Eye (tissue), 1 donor: ENCODE results near the gene SRR.
A peak's percentile ranks its signal among the peaks of the same experiment; 100 is the strongest.
"Not testable (repeated sequence)": the region's sequence is repeated elsewhere in the genome, so short reads cannot be mapped to it uniquely, and the experiment has no call there.

Source experiments
- DNase-seq: peaks from one replicate; pipeline ENCODE4 v3.0.0-alpha.2; 2015

SRR gene

GRCh38 chr17:2292100-2292499 lies 11.7 kb upstream of the SRR start:
- peak; percentile 61 for DNase-seq

- no peak for DNase-seq
These were observed 8.2 kb upstream of the SRR start for GRCh38 chr17:2295575-2295974.

GRCh38 chr17:2297023-2297422 lies 6.7 kb upstream of the SRR start:
- no peak for DNase-seq

- no peak for DNase-seq
These were observed 4.6 kb upstream of the SRR start for GRCh38 chr17:2299136-2299535.

DNA sequence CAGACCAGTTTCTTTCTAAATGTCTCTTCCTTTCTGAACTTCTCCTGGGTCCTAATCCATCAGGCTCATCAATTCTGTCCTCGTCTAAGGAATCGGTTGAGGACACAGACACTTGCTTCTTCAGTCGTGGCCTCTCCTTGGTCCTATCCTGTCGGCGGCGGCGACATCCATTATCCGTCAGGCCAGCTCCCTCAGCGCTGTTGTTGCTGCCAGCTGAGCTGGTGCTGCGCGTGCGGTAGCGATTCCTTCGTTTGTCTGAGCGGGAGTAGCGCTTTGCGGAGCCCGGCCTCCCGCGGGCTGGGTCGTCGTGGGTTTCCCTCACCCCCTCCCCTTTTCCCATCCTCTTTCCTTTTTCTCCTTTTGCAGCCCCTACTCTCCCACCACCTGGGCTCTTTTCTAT lies 4.0 kb upstream of the SRR start:
- DNase-seq, result no peak

GRCh38 chr17:2302778-2303203 lies 959 bp upstream of the SRR start:
- DNase-seq, result no peak

DNA sequence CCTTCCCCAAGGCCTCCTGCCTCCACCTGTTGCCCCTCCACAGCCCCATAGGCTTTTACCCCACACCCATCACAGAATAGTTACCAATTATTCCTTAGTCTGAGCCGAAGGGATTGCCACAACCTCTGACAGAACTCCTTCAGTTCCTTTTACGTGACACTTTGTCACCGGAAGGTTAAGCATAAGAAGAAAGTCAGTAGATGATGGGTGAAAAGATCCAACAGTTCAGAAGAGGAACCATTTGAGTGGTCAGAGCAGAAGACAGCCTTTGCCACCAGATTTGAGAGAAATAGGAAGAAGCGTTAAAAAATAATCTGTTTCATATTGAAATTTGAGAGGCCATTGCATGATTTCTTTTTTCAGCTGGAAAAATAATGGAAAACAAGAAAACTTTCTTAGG lies 1.2 kb downstream of the SRR start:
- DNase-seq, result no peak

DNA sequence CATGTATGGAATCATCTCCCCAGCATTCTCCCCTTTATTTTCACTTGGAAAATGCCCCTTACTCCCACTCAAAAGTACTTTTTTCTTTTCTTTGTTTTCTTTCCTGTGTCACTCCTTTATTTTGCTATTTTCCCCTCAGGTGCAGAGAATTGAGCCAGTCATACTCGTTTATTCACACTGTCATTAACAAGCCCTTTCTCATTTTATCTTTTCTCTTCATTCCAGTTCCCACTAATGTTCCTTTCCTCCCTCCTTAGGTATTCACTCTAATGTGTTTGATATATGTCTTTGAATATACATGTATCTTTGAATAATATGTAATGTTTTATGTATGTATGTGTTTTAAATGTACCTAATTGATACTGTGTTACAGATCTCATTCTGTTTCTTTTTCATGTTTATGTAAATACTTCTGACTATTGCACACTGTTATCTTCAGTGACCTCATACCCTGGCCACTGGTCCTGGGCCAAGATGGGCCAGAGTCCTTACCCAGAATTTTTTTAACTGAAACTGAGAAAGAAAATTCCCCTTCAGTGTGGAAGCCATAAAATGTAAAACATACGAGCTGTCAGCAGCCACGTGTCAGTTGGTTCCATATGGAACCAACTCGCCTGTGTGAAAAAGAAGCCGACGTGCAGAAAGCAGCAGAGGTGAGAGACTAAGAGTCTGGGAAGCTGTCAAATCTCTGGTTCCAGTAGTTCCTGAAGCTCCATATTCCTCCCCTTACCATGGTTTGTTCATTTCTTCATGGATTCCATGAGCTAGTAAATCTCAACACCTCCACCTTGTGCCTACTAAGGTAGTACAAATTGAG lies 5.8 kb downstream of the SRR start:
- DNase-seq, result no peak

- no peak for DNase-seq
These were observed 9.0 kb downstream of the SRR start for GRCh38 chr17:2312736-2313135.

DNA sequence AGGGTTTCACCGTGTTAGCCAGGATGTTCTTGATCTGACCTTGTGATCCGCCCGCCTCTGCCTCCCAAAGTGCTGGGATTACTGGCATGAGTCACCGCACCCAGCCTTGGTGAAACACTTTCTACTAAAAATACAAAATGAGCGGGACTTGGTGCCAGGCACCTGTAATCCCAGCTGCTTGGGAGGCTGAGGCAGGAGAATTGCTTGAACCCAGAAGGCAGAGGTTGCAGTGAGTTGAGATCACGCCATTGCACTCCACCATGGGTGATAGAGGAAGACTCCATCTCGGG lies 13.1 kb downstream of the SRR start:
- not testable (repeated sequence) for DNase-seq

DNA sequence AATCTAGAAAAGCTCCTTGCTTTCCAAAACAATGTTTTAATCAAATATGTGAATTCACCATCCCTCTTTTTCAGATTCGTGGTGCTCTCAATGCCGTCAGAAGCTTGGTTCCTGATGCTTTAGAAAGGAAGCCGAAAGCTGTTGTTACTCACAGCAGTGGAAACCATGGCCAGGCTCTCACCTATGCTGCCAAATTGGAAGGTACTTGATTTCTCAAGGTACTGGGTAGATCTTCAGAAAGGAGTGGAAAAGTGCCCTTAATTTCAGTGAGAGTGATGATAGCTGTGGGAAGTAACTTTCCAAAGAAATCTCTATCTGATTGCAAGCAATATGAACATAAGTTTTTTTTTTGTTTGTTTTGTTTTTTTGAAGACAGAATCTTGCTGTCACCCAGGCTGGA lies 14.0 kb downstream of the SRR start:
- no peak for DNase-seq

- no peak for DNase-seq
These were observed 15.3 kb downstream of the SRR start for GRCh38 chr17:2319051-2319450.

DNA sequence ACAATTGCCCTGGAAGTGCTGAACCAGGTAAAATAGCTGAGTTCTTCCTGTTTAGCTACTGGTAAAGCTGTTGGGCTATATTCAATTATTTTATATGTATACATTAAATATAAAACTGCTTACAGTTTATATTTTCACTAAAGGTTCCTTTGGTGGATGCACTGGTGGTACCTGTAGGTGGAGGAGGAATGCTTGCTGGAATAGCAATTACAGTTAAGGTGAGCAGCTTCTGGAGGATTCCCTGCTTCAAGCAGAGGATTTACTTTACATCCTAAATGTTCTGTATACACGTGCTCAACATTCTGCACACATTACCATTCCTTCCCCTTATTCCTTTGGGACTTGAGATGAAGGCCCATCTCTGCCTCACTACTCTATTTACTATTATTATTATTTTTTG lies 17.6 kb downstream of the SRR start:
- DNase-seq, result no peak

DNA sequence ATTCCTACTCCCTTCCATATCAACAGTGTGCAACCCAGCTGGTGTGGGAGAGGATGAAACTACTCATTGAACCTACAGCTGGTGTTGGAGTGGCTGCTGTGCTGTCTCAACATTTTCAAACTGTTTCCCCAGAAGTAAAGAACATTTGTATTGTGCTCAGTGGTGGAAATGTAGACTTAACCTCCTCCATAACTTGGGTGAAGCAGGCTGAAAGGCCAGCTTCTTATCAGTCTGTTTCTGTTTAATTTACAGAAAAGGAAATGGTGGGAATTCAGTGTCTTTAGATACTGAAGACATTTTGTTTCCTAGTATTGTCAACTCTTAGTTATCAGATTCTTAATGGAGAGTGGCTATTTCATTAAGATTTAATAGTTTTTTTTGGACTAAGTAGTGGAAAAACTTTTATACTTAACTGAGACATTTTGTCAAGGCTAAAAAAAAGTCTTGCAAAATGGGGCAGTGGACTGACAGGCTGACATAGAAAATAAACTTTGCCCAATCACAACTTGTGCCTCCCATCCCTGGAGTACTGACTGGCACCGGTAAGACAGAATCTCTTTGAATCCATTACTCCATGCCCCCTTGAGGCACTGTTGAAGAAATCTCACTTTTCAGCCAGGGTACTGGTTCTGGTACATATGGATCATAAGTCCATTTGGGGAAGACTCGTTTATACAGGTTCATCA lies 20.0 kb downstream of the SRR start:
- DNase-seq, result no peak

DNA sequence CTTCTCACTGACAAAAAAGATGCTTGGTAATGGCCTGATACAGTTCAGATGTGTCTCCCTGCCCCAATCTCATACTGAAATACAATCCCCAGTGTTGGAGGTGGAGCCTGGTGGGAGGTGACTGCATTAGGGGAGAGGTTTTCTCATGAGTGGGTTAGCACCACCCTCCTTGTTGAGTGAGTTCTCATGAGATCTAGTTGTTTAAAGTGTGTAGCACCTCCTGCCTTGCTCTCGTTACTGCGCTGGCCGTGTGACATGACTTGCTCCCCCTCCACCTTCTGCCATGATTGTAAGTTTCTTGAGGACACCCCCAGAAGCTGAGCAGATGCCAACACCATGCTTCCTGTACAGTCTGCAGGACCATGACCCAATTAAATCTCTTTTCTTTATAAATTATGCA lies 27.6 kb downstream of the SRR start:
- DNase-seq, result no peak

DNA sequence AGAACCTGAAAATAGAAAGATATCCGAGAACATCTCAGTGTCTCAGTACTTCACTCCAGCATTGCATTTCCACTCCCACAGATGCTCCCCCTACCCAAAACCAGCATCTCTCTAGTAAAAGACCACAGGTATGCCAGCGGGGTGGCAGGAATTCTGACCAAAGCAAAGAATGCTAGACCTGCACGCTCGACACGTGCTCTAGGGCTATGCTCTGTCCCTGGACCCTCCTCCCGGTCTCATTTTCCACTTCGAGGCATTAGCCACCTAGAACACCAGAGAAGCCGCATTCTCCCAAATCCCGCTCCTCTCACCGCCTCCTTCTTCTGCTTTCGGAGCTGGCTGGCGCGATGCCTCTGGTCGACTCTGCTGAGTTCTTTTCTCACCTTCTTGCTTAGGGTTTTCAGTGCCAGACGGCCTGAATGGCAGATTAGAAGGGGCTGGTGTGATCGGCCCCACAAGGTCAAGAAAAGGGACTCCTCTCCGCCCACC lies 32.0 kb downstream of the SRR start:
- no peak for DNase-seq

DNA sequence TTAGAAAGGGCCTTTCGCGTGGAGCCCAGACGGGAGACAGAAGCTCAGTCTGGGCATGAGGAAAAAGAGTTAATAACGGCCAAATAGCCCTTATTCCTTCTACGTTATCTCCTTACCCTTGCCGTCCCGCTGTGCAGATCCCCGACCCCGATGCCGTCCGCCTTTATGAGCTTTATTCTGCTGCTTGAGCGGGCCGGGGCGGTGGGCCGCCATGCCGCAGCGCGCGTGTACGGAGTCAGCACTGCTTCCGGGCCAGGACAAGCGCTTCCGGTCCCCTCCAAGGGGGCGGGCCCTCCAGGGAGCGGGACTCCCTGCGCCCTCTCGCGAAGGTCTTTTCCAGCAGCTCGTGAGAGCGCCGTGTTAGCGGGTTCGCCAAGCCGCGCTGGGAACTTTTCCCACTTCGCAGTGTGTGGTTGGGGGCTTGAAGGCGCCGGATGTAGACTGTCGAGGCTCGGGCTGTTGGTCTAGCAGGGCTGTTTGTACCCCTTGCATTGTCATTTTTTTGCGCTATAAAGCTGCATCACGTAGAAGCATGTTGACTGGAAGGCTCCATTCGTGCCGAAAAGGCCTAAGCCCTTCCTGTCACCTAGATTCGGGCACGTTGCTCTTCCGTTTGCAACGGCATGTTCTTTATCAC lies 32.6 kb downstream of the SRR start, which contains the start of gene TSR1:
TSS of gene TSR1 (minus strand) at position 243 of the 637 bp plus-strand sequence. CDS start at position 213, 30 bp downstream.
- peak; percentile 96 for DNase-seq

- DNase-seq, result peak; percentile 86
These were observed 33.2 kb downstream of the SRR start, which contains the start of gene SGSM2 for GRCh38 chr17:2336852-2337543. SGSM2 (plus strand) TSS chr17:2337501; CDS start chr17:2337689, 188 bp downstream.

DNA sequence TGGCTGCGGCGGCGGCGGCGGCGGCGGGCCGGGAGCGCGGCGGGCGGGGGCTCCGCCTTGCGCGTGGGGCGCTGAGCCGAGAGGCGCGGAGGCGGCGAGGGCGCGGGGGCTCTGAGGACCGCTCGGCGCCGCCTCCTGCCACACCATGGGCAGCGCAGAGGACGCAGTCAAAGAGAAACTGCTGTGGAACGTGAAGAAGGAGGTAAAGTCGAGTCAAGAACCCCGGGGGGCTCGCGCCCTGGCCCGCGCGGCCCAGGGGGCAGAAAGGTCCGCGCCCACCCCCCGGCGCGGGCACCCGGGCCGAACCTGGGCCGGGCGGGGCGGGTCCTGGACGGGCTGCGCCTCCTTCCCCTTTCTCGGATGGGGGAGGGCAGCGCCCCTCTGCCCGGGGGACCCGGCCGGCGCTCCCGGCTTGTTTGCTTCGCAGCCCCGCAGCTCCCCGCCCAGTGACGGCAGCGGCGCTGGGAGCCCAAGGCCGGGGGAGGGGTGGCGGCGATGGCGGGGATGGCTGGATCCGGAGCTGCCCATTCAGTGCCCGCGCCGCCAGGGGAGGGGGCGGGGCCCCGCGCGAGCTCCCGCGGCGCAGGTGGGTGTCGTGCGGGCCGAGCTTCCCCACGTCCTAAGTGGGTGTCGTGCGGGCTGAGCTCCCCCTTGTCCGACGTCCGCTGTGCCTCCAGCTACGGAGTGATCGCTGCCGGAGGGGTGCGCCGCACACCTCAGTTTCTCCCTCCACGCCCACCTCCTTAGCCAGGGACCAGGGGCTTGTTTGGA lies 34.0 kb downstream of the SRR start:
- peak; percentile 72 for DNase-seq

DNA sequence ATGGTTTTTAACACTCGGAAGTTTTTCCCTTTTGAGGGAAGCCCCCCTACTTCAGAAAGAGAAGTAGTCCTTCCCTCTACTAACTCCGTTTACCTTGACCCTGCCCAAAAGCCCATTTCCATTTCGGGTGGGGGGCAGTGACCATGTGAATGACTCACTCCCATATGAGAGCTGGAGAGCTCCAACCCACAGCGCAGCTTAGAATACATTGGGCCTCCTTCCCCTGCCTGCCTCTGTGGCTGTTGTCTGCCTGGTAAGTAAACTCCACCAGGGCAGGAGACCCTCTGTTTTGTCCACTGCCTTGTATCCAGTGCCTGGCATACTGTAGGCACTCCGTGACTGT lies 34.5 kb downstream of the SRR start:
- DNase-seq, result no peak

DNA sequence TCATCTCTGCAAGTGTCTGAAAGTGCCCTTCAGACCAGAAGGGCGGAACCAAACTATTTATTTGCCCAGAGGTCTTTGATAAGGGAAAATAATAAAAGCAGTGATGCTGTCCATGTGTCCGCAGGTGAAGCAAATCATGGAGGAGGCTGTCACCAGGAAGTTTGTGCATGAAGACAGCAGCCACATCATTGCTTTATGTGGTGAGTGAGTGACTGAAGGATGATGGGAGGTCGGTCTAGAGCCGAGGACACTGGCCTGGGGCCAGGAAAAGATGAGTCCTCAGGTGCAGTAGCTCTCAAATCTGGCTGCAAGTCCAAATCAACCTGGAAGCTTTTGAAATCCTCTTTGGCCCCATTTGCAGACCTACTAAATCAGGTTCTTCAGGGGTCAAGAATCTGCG lies 39.7 kb downstream of the SRR start:
- DNase-seq, result no peak

DNA sequence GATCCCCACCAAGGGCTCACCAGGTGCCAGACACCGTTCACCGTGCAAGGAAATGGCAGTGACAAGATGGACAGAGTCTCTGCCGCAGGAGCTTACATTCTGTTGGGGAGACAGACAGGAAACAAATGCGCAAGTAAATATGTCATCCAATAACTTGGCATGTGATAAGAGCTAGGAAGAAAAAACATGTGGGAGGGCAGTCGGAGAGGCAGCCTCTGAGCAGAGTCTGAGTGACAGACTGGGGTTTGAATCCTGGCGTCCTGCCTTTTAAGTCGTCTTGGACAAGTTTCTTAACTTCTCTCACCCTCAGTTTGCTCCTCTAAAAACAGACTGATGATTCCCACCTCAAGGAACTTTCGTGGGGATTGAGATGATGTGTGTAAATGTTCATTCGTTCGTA lies 40.8 kb downstream of the SRR start:
- DNase-seq, result no peak

DNA sequence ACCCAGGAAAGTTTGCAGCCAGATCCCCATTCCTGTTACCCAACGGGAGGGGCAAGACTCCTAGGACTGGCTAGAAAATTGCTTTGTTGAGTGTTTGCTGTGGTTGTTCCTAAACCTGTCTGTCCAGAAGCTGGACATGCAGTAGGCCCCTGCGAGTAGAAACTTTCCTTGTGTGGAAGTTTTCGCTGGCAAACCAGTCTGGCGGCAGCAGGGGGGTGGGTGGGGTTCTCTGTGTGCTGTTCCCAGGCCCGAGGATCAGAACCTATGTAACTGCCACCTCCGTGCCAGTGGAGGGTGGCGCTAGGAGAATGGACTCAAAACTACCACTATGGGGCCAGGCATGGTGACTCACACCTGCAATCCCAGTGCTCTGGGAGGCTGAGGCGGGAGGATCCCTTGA lies 42.7 kb downstream of the SRR start:
- DNase-seq, result no peak
